Measurements from ENCODE around the gene TEX11.
"Not testable (repeated sequence)": the region's sequence is repeated elsewhere in the genome, so short reads cannot be mapped to it uniquely, and the experiment has no call there.

Gene TEX11

DNA sequence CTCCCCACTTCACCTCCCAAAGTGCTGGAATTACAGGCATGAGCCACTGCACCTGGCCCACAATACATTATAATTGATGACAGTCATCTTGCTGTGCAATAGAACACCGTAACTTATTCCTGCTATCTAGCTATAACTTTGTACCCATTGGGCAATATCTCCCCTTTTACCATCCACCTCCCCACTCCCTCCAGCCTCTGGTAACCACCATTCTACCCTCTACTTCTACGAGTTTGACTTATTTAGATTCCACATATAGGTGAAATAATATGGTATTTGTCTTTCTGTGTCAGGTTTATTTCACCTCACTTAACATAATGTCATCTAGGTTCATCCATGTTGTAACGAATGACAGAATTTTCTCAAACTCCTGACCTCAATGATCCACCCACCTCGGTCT, 8.2 kb upstream of the TEX11 start:
- in situ Hi-C loops (cut with HindIII; ENCODE audit: low pct_ligation_motif_present, low sequenced_read_pairs), result no loop called here
- Histone ChIP-seq H3K27me3 (replicated peaks) (no peaks in the 10 kb centered on the region), H3K27ac (no peak overlapping the region), H3K36me3 (replicated peaks) (no peaks in the 10 kb centered on the region), H3K4me3 (ENCODE audit: low read depth, low read length) (no peak overlapping the region)
- no peak for TF ChIP-seq CTCF (IDR thresholded peaks at IDR 0.05; ENCODE audit: low read depth, low read length, missing control alignments)
- DNase-seq, result no peak

- no peaks in the 10 kb centered on the region for H3K27me3 ChIP-seq (replicated peaks)
- H3K27ac ChIP-seq, result no peak overlapping the region
- DNase-seq, result no peak
- H3K4me3 ChIP-seq (ENCODE audit: low read depth, low read length), result no peak overlapping the region
- in situ Hi-C loops (cut with HindIII; ENCODE audit: low pct_ligation_motif_present, low sequenced_read_pairs), result no loop called here
- no peaks in the 10 kb centered on the region for H3K36me3 ChIP-seq (replicated peaks)
- TF ChIP-seq CTCF (IDR thresholded peaks at IDR 0.05; ENCODE audit: low read depth, low read length, missing control alignments), result no peak
Observed at GRCh38 chrX:70907900-70908299, 611 bp downstream of the TEX11 start.

DNA sequence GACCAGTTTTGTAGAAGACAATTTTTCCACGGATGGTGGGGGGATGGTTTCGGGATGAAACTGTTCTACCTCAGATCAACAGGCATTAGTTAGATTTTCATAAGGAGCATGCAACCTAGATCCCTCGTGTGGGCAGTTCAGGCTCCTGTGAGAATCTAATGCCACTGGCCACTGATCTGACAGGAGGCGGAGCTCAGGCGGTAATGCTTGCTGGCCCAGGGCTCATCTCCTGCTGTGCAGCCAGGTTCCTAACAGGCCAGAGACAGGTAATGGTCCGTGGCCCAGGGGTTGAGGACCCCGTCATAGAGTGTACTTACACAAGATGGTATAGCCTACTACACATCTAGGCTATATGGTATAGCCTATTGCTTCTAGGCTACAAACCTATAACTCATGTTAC, 7.0 kb downstream of the TEX11 start:
- in situ Hi-C loops (cut with HindIII; ENCODE audit: low pct_ligation_motif_present, low sequenced_read_pairs), result no loop called here
- no peaks in the 10 kb centered on the region for H3K36me3 ChIP-seq (replicated peaks)
- no peak overlapping the region for H3K4me3 ChIP-seq (ENCODE audit: low read depth, low read length)
- no peak for DNase-seq
- TF ChIP-seq CTCF (IDR thresholded peaks at IDR 0.05; ENCODE audit: low read depth, low read length, missing control alignments), result no peak
- no peaks in the 10 kb centered on the region for H3K27me3 ChIP-seq (replicated peaks)
- H3K27ac ChIP-seq, result no peak overlapping the region

DNA sequence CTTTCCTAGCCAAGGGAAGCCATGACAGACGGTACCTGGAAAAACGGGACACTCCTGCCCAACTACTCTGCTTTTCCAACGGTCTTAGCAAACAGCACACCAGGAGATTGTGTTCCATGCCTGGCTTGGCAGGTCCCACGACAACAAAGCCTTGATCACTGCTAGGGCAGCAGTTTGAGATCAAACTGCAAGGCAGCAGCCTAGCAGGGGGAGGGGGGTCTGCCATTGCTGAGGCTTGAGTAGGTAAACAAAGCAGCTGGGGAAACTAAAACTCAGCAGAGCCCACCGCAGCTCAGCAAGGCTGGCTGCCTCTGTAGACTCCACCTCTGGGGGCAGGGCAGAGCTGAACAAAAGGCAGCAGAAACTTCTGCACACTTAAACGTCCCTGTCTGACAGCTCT, 18.1 kb downstream of the TEX11 start:
- DNase-seq; H3K27ac ChIP-seq; H3K27me3 ChIP-seq (replicated peaks); in situ Hi-C loops (cut with HindIII; ENCODE audit: low pct_ligation_motif_present, low sequenced_read_pairs); H3K4me3 ChIP-seq (ENCODE audit: low read depth, low read length); H3K36me3 ChIP-seq (replicated peaks): not testable (repeated sequence)

GRCh38 chrX:70878902-70879301, 29.6 kb downstream of the TEX11 start:
- Histone ChIP-seq H3K27me3 (replicated peaks) (no peaks in the 10 kb centered on the region), H3K36me3 (replicated peaks) (no peaks in the 10 kb centered on the region), H3K27ac (no peak overlapping the region), H3K4me3 (ENCODE audit: low read depth, low read length) (no peak overlapping the region)
- in situ Hi-C loops (cut with HindIII; ENCODE audit: low pct_ligation_motif_present, low sequenced_read_pairs), result no loop called here
- TF ChIP-seq CTCF (IDR thresholded peaks at IDR 0.05; ENCODE audit: low read depth, low read length, missing control alignments), result no peak
- no peak for DNase-seq

DNA sequence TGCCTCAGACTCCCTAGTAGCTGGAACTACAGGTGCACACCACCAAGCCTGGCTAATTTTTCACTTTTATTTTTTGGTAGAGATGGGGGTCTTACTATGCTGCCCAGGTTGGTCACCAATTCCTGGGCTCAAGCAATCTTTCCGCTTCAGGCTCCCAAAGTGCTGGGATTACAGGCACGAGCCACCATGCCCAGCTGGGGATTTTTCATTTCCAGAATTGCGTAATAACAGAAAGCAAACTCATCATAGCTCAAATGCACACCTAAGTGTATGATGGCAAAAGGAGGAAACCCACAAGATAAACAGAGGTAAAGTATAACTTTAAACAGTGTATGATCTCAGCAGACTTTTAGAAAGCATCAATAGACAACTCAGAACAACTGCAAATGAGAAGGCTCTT, 56.2 kb downstream of the TEX11 start:
- in situ Hi-C loops (cut with HindIII; ENCODE audit: low pct_ligation_motif_present, low sequenced_read_pairs), result no loop called here
- H3K4me3 ChIP-seq (ENCODE audit: low read depth, low read length), result no peak overlapping the region
- H3K27me3 ChIP-seq (replicated peaks), result no peaks in the 10 kb centered on the region
- no peak for TF ChIP-seq CTCF (IDR thresholded peaks at IDR 0.05; ENCODE audit: low read depth, low read length, missing control alignments)
- no peak for DNase-seq
- H3K27ac ChIP-seq, result no peak overlapping the region
- H3K36me3 ChIP-seq (replicated peaks), result no peaks in the 10 kb centered on the region

DNA sequence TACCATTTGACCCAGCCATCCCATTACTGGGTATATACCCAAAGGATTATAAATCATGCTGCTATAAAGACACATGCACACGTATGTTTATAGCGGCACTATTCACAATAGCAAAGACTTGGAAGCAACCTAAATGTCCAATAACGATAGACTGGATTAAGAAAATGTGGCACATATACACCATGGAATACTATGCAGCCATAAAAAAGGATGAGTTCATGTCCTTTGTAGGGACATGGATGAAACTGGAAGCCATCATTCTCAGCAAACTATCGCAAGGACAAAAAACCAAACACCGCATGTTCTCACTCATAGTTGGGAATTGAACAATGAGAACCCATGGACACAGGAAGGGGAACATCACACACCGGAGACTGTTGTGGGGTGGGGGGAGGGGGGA, 64.4 kb downstream of the TEX11 start:
- in situ Hi-C loops (cut with HindIII; ENCODE audit: low pct_ligation_motif_present, low sequenced_read_pairs); DNase-seq; H3K36me3 ChIP-seq (replicated peaks); H3K27me3 ChIP-seq (replicated peaks); H3K4me3 ChIP-seq (ENCODE audit: low read depth, low read length); H3K27ac ChIP-seq: not testable (repeated sequence)

DNA sequence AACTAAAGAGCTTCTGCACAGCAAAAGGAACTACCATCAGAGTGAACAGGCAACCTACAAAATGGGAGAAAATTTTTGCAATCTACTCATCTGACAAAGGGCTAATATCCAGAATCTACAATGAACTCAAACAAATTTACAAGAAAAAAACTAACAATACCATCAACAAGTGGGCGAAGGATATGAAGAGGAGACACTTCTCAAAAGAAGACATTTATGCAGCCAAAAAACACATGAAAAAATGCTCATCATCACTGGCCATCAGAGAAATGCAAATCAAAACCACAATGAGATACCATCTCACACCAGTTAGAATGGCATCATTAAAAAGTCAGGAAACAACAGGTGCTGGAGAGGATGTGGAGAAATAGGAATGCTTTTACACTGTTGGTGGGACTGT, 64.9 kb downstream of the TEX11 start:
- in situ Hi-C loops (cut with HindIII; ENCODE audit: low pct_ligation_motif_present, low sequenced_read_pairs); DNase-seq; H3K27ac ChIP-seq: not testable (repeated sequence)

More for the DNA sequence above, 64.9 kb downstream of the TEX11 start:
- H3K4me3 ChIP-seq (ENCODE audit: low read depth, low read length); H3K36me3 ChIP-seq (replicated peaks); H3K27me3 ChIP-seq (replicated peaks): not testable (repeated sequence)
